Ecto neural progenitor cell (in vitro differentiated cells): Measurements from ENCODE around the gene HAT1.
"Not testable (repeated sequence)": the region's sequence is repeated elsewhere in the genome, so short reads cannot be mapped to it uniquely, and the experiment has no call there.

Source experiments
- DNase-seq: peaks from one replicate; pipeline ENCODE4 v3.0.0-alpha.2; 2018; ENCODE audit warnings: low spot score

The HAT1 gene

GRCh38 chr2:171972329-171972982 is 50.2 kb downstream of the HAT1 start:
- no peak for DNase-seq

DNA sequence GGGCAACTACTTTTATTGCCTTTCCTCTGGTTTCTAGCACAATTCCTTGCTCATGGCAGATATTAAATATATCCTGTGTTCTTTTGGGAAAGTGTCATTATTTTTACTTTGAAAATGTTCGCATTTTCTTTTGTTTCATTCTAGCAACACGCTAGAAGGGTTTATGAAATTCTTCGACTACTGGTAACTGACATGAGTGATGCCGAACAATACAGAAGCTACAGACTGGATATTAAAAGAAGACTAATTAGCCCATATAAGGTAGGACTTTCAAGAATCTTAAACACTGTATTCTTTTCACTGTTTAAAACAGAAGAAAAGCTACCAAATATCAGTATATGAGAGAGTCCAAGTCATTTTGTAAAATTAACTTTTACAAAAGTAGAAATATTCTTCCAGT is 56.8 kb downstream of the HAT1 start:
- no peak for DNase-seq

GRCh38 chr2:171983924-171984323 is 61.7 kb downstream of the HAT1 start:
- DNase-seq, result not testable (repeated sequence)

DNA sequence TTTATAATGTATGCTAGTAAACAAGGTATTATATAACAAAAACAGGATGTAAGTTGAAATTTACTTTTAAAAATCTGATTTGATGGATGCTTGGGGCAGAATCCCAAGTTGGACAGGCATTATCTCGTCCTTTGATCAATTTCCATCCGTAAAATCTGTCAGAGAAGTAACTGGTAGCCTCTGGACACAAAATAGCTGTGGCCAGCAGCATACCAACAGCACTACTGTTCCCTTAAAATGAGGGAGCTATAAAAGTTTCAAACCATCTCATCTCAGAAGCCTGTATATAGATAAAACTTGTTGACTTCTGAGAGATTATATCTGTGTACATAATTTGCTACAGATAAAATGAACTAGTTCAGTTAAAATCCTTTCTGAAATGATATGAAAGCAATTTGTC is 62.8 kb downstream of the HAT1 start:
- DNase-seq, result no peak

DNA sequence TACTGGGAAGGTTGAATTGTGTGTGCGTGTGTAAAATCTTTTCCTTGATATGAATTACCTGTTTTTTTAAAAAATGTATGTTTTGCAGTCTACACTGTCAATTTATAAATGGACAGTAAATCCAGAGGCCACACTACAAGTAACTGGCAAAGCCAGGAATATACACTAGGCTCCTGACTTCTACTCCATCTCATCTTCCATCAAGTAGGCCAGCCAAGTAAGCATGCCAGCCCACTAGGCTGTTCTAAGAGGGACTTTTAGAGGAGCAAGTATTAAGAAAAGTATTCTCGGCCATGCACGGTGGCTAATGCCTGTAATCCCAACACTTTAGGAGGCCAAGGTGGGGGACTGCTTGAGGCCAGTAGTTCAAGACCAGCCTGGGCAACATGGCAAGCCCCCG is 64.5 kb downstream of the HAT1 start:
- DNase-seq, result no peak

- no peak for DNase-seq
Measured at GRCh38 chr2:171991027-171991426, 68.8 kb downstream of the HAT1 start.

- no peak for DNase-seq
Measured at GRCh38 chr2:171995586-171995985, 73.3 kb downstream of the HAT1 start.

DNA sequence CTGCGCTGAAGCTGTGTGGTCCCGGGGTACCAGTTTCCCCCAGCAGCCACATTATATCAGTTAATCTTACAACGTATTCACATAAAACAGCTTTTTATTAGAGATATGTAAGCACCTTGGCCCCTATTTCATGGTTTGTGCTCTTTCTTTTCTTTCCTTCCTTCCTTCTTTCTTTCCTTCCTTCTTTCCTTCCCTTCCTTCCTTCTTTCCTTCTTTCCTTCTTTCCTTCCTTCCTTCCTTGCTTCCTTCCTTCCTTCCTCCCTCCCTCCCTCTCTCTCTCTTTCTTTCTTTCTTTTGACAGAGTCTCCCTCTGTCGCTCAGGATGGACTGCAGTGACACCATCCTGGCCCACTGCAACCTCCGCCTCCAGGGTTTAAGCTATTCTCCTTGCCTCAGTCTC is 73.8 kb downstream of the HAT1 start:
- no peak for DNase-seq

- DNase-seq, result not testable (repeated sequence)
Measured at GRCh38 chr2:171997031-171997430, 74.8 kb downstream of the HAT1 start.

- DNase-seq, result no peak
Measured at GRCh38 chr2:171999161-171999560, 76.9 kb downstream of the HAT1 start.

DNA sequence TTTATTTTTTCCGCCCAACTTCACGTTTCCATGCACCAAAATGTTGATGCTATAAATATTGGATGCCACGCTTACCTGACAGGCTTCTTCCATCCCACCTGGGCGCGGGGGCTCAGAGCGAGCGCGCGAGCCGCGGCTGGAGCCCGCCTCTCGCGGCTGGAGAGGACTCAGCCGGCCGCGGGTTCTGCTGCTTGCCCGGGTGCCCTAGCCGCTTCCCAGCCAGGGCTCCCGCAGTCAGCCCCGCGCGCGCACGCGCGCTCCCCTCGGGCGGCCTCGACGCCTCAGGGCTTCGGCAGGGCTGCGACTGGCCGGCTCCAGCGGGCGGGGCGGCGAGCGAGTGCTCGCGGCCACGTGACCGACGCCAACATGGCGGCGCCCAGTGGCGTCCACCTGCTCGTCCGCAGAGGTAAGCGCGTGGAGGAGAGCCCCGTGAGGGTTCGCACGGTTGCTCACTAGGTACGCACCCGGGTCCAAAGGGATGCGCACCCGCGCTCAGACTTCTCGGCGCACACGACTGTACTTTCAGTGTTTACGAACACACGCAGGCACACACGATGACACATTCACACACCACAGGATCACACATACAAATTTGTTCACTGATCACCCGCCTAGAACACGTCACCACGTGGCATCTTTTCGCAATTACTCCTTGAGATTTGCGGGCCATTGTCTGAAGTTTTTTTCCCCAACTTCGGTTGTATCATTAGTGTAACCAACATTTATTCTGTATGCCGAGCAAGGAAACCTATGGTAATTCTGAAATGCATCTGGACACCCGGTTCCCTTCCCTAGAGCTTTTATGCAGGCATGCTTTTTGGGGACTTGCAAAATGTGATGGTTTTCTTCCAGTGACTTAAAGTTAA is 77.6 kb downstream of the HAT1 start, which contains the start of gene METAP1D:
METAP1D (plus strand) TSS at position 350 of the 866 bp plus-strand sequence; CDS start at position 367, 17 bp downstream.
- peak; percentile 97 for DNase-seq

GRCh38 chr2:172000696-172001361 is 78.6 kb downstream of the HAT1 start:
- no peak for DNase-seq

- no peak for DNase-seq
Measured at GRCh38 chr2:172007372-172007771, 85.1 kb downstream of the HAT1 start.

GRCh38 chr2:172009823-172010222 is 87.6 kb downstream of the HAT1 start:
- no peak for DNase-seq

GRCh38 chr2:172011812-172012575 is 89.7 kb downstream of the HAT1 start:
- DNase-seq, result no peak

DNA sequence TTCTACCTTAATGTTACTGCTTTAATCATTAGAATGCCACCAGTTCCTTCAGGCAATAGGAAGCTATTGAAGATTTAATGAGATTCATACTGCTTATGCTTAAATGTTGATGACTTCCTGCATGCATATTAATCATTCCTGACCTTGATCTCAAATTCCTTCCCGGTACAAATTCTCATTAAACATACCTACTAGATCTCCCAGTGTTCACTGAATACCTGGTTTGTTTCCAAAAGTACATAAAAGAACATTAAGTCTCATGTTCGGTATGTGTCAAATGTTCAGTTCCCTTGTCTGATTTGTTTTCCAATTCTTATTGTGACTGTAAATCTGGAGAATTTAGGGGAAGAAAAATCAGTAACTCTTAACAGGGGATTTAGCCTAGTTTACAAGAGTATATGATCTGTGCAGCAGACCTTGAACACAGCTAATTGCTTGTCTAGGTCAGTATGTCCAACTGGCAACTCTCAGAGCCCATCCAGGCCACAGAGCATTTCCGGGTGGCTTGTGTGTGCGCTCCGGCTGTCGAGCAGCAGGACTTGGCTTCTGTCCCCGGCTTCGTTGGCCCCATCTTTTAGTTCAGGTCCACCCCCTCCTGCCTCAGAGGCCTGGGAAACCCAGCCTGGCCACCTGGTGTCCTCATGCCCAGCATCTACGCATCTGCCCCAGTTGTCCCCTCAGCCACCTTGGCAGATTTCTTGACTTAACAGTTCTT is 90.6 kb downstream of the HAT1 start:
- no peak for DNase-seq

DNA sequence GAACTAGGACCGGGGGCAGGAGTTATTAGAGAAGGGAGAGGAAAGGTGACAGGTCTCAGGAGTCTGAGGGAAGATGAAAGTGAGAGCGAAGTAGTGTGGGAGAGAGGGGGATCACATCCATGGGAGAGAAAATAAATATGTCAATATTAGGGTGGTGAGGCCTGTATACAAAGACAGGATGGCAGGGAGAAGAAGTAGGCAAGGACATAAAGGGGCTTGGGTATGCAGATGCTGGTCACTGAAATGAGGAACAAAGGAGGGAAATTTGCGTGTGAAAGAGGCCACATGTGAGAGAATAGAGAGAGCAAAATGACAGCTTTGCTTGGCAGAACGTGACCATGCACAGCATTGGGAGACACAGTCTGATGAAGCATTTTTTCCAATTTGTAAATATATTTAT is 91.1 kb downstream of the HAT1 start:
- DNase-seq, result no peak

GRCh38 chr2:172021074-172021931 is 99.0 kb downstream of the HAT1 start:
- DNase-seq, result no peak

- no peak for DNase-seq
Measured at GRCh38 chr2:172021955-172022354, 99.7 kb downstream of the HAT1 start.

GRCh38 chr2:172031536-172031935 is 109.3 kb downstream of the HAT1 start:
- no peak for DNase-seq
